GM18526 (cell line): ENCODE results near the gene PRDM9.

Experiments
- POLR2A ChIP-seq: IDR thresholded peaks from 3 replicates; pipeline ENCODE4 v1.6.1; 2011; ENCODE audit not compliant: insufficient read length; ENCODE audit errors: extremely low read depth

PRDM9 gene

GRCh38 chr5:23507278-23507685, at the start of gene PRDM9:
Gene PRDM9, plus strand, starts transcription at chr5:23507609. Its CDS starts 1,425 bp downstream, at chr5:23509034.
- TF ChIP-seq POLR2A, result no peak

- no peak for TF ChIP-seq POLR2A
These were observed 49.6 kb upstream of the PRDM9 start for GRCh38 chr5:23457780-23458179.

DNA sequence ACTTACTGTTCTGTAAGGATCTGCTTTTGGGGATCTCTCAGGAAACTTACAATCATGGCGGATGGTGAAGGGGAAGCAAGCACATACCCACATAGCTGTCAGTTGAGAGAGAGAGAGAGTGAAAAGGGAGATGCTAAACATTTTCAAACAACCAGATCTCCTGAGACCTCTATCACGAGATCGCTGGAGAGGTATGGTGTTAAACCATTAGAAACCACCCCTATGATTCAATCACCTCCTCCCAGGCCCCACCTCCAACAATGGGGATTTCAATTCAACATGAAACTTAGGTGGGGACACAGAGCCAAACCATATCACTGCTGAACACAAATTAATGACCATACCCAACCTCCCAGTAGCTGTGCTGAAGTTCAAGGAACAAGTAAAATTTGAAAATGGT, 48.2 kb upstream of the PRDM9 start:
- no peak for TF ChIP-seq POLR2A

DNA sequence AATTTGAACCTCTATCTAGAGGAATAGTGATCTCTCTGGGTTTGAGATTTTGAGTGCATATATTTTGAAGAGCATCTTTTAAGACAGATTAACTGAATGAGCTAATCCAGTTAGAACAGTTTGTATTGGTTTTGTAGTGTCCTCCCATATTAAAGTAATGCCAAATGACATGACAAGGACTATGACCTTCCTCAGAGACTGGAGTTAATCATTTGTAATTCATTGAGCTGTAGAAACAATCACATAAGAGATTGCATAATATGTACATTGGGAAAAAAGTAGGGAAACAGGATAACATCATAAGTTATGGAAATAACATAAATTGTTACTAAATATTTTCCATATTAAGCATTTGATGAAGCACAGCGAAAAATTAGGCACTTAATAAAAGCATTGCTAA, 45.8 kb upstream of the PRDM9 start:
- TF ChIP-seq POLR2A, result no peak

DNA sequence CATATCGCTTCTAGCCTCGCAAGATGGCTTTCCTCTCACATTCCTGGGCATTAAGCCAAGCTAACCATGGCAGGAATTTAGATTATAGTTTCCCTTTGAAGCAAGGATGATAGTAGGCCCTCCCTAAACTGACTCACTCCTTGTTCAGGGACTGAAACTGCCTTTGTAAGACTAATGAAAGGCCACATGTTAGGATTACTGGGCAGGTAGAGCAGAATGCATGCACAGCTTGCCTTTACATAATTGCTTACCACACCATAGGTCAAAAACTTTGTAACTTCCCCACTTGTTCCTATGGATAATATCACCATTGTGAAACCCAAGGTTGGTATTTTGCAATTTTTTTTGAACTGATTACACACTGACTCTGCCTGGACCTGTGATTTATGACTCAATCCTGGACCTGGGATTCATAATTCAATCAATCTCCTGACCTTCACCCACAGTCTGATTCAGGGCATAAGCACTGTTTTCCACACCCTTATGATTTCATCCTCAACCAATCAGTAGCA, 41.0 kb upstream of the PRDM9 start:
- TF ChIP-seq POLR2A, result no peak

DNA sequence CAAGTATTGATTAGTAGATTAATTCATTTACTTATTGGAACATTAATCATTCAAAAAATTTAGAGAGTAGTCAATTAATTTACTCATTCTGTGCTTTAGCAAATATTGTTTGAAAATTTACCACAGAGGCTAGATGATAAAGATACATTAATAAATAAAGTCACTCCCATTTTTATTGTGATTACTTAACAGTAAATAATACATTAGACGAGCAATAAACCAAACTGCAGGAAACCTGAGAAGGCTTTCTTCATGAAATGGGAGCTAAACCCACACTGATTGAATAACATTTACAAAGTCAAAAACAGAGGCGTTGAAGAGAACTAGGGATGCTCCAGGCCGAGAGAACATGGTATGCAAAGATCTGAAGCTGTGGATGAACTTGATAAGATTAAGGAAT, 38.8 kb upstream of the PRDM9 start:
- no peak for TF ChIP-seq POLR2A

DNA sequence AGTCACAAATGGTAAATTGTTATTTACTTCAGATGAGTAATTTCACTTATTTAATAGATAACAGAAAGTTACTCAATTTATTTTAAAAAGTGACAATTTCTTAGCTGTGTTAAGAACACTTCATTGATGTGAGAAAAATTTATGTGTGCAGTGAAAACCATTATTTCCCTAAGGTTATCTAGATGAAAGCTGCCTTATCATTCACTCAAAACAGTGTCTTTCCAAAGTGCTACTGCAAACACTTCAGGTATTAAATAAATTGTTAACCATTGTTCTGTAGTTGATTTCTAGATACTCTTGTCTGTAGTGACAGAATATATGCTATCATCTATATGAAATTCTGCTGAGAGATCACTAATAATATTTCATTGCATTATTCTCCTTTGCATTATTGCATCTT, 33.5 kb upstream of the PRDM9 start:
- TF ChIP-seq POLR2A, result no peak

DNA sequence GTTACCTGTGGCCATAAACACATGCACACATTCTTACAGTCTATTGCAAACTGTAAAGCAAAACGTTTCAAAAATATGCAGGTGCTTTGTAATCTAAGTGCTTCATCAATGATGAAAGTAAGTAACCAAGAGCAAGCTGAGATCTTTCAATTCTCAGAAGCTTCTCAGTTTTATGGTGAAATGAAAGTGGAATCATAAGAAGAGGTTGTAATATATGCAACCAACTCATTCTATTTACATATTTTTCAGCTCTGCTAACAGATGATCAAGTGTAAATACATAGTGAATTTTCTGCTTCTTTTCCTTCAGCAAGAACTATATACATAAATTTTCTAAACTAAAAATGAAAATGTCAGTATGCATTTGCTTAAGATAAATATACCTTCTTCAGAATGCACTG, 33.1 kb upstream of the PRDM9 start:
- no peak for TF ChIP-seq POLR2A

GRCh38 chr5:23476580-23476979, 30.8 kb upstream of the PRDM9 start:
- TF ChIP-seq POLR2A, result no peak

GRCh38 chr5:23482642-23483041, 24.8 kb upstream of the PRDM9 start:
- no peak for TF ChIP-seq POLR2A

DNA sequence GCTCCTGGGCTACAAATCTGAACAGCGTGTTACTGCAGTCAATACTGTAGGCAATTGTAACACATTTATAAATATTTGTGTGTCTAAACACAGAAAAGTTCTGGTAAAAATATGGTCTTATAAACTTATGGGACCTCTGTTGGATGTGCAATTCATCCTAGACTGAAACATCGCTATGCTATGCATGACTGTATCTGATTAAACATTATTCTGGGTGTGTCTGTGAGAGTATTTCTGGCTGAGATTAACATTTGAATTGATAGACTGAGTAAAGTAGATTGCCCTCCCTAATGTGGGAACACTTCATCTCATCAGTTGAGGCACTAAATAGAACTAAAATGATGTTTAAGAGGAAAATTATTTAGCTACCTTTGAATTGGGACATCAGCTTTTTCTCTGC, 24.3 kb upstream of the PRDM9 start:
- TF ChIP-seq POLR2A, result no peak

DNA sequence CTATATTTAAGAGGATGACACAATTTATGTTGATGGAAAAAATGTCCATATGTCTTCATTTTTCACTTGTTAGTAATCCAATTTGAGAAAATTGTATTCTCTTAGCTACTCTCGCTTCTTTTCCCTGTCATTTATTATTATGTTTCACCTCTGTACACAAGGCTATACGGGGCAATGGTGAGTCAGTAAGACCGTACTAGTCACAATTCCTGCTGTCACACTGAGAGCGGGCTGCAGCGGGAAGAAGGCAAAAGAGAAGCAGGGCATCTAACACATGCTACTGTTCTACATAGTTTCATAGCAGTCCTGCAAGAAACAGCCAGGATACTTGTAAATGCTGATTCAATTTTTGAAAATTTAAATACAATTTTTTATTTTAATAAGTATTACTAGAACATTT, 23.3 kb upstream of the PRDM9 start:
- TF ChIP-seq POLR2A, result no peak

GRCh38 chr5:23490993-23491392, 16.4 kb upstream of the PRDM9 start:
- no peak for TF ChIP-seq POLR2A

DNA sequence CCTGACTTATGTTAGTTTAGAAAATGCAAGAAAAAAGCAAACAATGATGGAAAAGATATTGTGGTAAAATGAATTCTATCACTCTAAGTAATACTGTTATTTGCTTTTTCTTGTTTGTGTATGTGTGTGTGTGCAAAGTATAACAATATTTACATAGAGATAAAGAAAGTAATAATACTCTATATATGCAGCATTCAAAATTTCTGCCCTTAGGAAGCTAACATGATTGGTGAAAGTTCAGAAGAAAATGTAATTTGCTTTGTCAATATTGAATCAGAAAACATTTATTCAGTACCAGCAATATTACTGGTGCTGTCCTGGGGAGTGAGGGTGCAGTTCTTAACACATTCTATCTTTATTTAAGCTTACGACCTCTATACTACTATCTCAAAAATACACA, 12.9 kb upstream of the PRDM9 start:
- TF ChIP-seq POLR2A, result no peak

DNA sequence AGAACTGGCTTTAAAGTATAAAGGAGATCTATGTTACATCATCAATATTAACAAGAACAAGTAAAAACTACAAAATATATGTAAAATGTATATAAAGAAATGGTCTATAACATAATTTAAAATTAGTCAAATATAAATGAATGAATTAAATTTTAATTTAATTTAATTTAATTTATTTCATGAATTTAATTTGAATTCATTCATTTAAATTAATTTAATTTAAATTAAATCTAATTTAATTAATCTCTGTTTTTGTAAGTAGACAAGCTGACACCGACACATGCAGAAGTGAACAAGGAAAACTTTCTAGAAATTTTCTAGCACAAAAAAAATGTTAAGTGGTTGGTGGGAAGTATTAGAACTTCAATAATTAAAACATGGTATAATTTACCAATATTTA, 10.8 kb upstream of the PRDM9 start:
- no peak for TF ChIP-seq POLR2A

- TF ChIP-seq POLR2A, result no peak
These were observed 826 bp upstream of the PRDM9 start for GRCh38 chr5:23506329-23507236.

- no peak for TF ChIP-seq POLR2A
These were observed 15.1 kb downstream of the PRDM9 start for GRCh38 chr5:23522553-23522952.
